Keratinocyte (primary cell): ENCODE results near the gene TBC1D22B. TPM values are rescaled to one million over a fixed set of nuclear protein-coding genes. Genes with fewer than 3 reads are reported as not detected.

Experiments used
- DNase-seq: peaks from one replicate; pipeline ENCODE4 v3.0.0-alpha.2; 2011; ENCODE audit warnings: low read depth, missing footprints, low spot score
- FAIRE-seq: peaks from 2 replicates; lab custom pipeline; 2011; peaks lifted over from hg19 to GRCh38; lab: Jason Lieb, UNC
- H2AFZ ChIP-seq: 2 replicates; pipeline ENCODE4 v1.6.0; 2012; ENCODE audit warnings: low read length, control low read depth, inconsistent platforms; ENCODE audit not compliant: control insufficient read depth
- H3K27ac ChIP-seq: 2 replicates; pipeline ENCODE4 v1.5.1; 2011; ENCODE audit warnings: low read length; ENCODE audit not compliant: control insufficient read depth, insufficient read depth
- H3K27me3 ChIP-seq: 3 replicates; pipeline ENCODE4 v1.6.0; 2011; ENCODE audit warnings: low read length; ENCODE audit not compliant: control insufficient read depth, insufficient read depth; ENCODE audit errors: extremely low read depth
- H3K36me3 ChIP-seq, 2 experiments: 2 replicates in 1 of 2; 3 replicates in 1 of 2; pipeline ENCODE4 v1.5.1; 2011; ENCODE audit warnings: low read length in 2 of 2, mild to moderate bottlenecking in 1 of 2; ENCODE audit not compliant: control insufficient read depth in 2 of 2, insufficient read depth in 2 of 2; ENCODE audit errors: extremely low read depth in 1 of 2
- H3K4me1 ChIP-seq: 3 replicates; pipeline ENCODE4 v1.5.1; 2011; ENCODE audit warnings: low read length; ENCODE audit not compliant: control insufficient read depth, insufficient read depth; ENCODE audit errors: extremely low read depth
- H3K4me2 ChIP-seq: 3 replicates; pipeline ENCODE4 v1.6.0; 2011; ENCODE audit warnings: low read depth, low read length; ENCODE audit not compliant: control insufficient read depth, insufficient read depth; ENCODE audit errors: extremely low read depth
- H3K4me3 ChIP-seq, 3 experiments: fragments of 200-600 bp in 1 of 3; sonication (generic) in 1 of 3; 2 replicates in 2 of 3; 3 replicates in 1 of 3; pipeline ENCODE4 v1.5.1; 2011 to 2016; ENCODE audit warnings: low read length in 3 of 3, mild to moderate bottlenecking in 3 of 3, control low read depth in 2 of 3, inconsistent platforms in 1 of 3, low read depth in 1 of 3, mixed read lengths in 1 of 3, mixed run types in 1 of 3, moderate library complexity in 1 of 3; ENCODE audit not compliant: control insufficient read depth in 2 of 3, insufficient read depth in 2 of 3; ENCODE audit errors: extremely low read depth in 1 of 3
- H3K79me2 ChIP-seq: 2 replicates; pipeline ENCODE4 v1.6.0; 2012; ENCODE audit warnings: low read length; ENCODE audit not compliant: control insufficient read depth, insufficient read depth
- H3K9ac ChIP-seq: 3 replicates; pipeline ENCODE4 v1.6.0; 2011; ENCODE audit warnings: low read length; ENCODE audit not compliant: control insufficient read depth, insufficient read depth; ENCODE audit errors: extremely low read depth
- H3K9me1 ChIP-seq: 3 replicates; pipeline ENCODE4 v1.6.0; 2011; ENCODE audit warnings: low read length; ENCODE audit not compliant: control insufficient read depth, insufficient read depth; ENCODE audit errors: extremely low read depth
- H3K9me3 ChIP-seq: 2 replicates; pipeline ENCODE4 v1.5.1; 2012; ENCODE audit warnings: low read depth, low read length; ENCODE audit not compliant: control insufficient read depth
- H4K20me1 ChIP-seq: 3 replicates; pipeline ENCODE4 v1.6.0; 2011; ENCODE audit warnings: low read length; ENCODE audit not compliant: control insufficient read depth, insufficient read depth; ENCODE audit errors: extremely low read depth
- CTCF ChIP-seq, 3 experiments: IDR thresholded peaks in 1 of 3; conservative IDR thresholded peaks in 1 of 3; optimal IDR thresholded peaks in 1 of 3; 2 replicates in 2 of 3; 3 replicates in 1 of 3; pipeline versions ENCODE3 to v1.5.1; 2011; ENCODE audit warnings: low read length in 3 of 3, mild to moderate bottlenecking in 3 of 3, moderate library complexity in 2 of 3, control low read depth in 1 of 3, inconsistent platforms in 1 of 3; ENCODE audit not compliant: insufficient read depth in 2 of 3; ENCODE audit errors: extremely low read depth in 1 of 3
- EZH2 ChIP-seq: IDR thresholded peaks from one replicate; pipeline ENCODE4 v1.6.1; 2012; ENCODE audit warnings: inconsistent platforms, mild to moderate bottlenecking, low read length, moderate library complexity
- dilution Hi-C: fragments of 300-500 bp; cut with MboI; formaldehyde crosslinking; loops from one replicate; pipeline ENCODE4 v1.7.0; 2020; ENCODE audit warnings: low sequenced_read_pairs; ENCODE audit not compliant: extremely low pct_ligation_motif_present
- polyA plus RNA-seq, 5 experiments: library from polyadenylated mRNA; depleted of rRNA in 3 of 5; stranded (reverse) in 3 of 5; stranded (forward) in 1 of 5; unstranded in 1 of 5; fragments of >200 nt; gene quantifications; 1 replicate in 1 of 5; 2 replicates in 3 of 5; 3 replicates in 1 of 5; pipeline versions ENCODE4 v1.2.1 to v1.2.3, GENCODE V29; 2011 to 2012; ENCODE audit warnings: missing spikeins in 2 of 5, low read depth in 1 of 5, low replicate concordance in 1 of 5

Gene TBC1D22B
- polyA plus RNA-seq, 1 donor (not counting 4 experiments of a cell fraction or from before 2014, with no cell fraction given): 5.9 TPM

- TF ChIP-seq EZH2: no peak
- no peak for TF ChIP-seq CTCF (optimal IDR thresholded peaks at IDR 0.05 in 1 of 3, IDR thresholded peaks at IDR 0.05 in 1 of 3, conservative IDR thresholded peaks at IDR 0.05 in 1 of 3; ENCODE audit: extremely low read depth in 1 of 3, insufficient read depth in 2 of 3, low read length in 3 of 3)
- Histone ChIP-seq H3K79me2 (peaks cover 6% of the 10 kb centered on the region), H3K36me3 (peaks cover 15 to 25% of the 10 kb centered on the region in 2 experiments), H2AFZ (no peak overlapping the region), H3K9me1 (no peaks in the 10 kb centered on the region), H3K4me2 (no peak overlapping the region), H3K4me1 (peaks cover 5% of the 10 kb centered on the region), H3K27ac (no peak overlapping the region), H3K9ac (no peak overlapping the region), H3K4me3 (no peak overlapping the region), H3K27me3 (no peaks in the 10 kb centered on the region), H3K9me3 (no peaks in the 10 kb centered on the region), H4K20me1 (peaks cover 2% of the 10 kb centered on the region)
- no peak for FAIRE-seq
- dilution Hi-C loops: no loop called here
- no peak for DNase-seq
Measured at GRCh38 chr6:37283671-37284151, 26.1 kb downstream of the TBC1D22B start.

- H3K9me1 ChIP-seq: no peaks in the 10 kb centered on the region
- H3K4me2 ChIP-seq: no peak overlapping the region
- no peaks in the 10 kb centered on the region for H4K20me1 ChIP-seq
- no peaks in the 10 kb centered on the region for H3K9me3 ChIP-seq
- peaks cover 7 to 25% of the 10 kb centered on the region in 2 experiments for H3K36me3 ChIP-seq
- no peak for DNase-seq
- dilution Hi-C loops: no loop called here
- H3K4me1 ChIP-seq: peaks cover under 1% of the 10 kb centered on the region
- H3K27ac ChIP-seq: no peak overlapping the region
- no peak for FAIRE-seq
- H3K4me3 ChIP-seq: no peak overlapping the region
- TF ChIP-seq EZH2 (no peak), CTCF (optimal IDR thresholded peaks at IDR 0.05 in 1 of 3, IDR thresholded peaks at IDR 0.05 in 1 of 3, conservative IDR thresholded peaks at IDR 0.05 in 1 of 3; ENCODE audit: extremely low read depth in 1 of 3, insufficient read depth in 2 of 3, low read length in 3 of 3) (no peak)
- H2AFZ ChIP-seq: no peak overlapping the region
- no peaks in the 10 kb centered on the region for H3K79me2 ChIP-seq
- no peaks in the 10 kb centered on the region for H3K27me3 ChIP-seq
- H3K9ac ChIP-seq: no peak overlapping the region
Measured at GRCh38 chr6:37284781-37285180, 27.2 kb downstream of the TBC1D22B start.
